Measurements from ENCODE around the gene KISS1R.

GRCh38 chr19:956766-957440 is 39.8 kb downstream of the KISS1R start:
- TF ChIP-seq CTCF (IDR thresholded peaks at IDR 0.05) (no peak), POLR2A (IDR thresholded peaks at IDR 0.05) (no peak), EP300 (IDR thresholded peaks at IDR 0.05) (no peak)
